Measurements from ENCODE around the gene RAP1A.

The RAP1A gene

DNA sequence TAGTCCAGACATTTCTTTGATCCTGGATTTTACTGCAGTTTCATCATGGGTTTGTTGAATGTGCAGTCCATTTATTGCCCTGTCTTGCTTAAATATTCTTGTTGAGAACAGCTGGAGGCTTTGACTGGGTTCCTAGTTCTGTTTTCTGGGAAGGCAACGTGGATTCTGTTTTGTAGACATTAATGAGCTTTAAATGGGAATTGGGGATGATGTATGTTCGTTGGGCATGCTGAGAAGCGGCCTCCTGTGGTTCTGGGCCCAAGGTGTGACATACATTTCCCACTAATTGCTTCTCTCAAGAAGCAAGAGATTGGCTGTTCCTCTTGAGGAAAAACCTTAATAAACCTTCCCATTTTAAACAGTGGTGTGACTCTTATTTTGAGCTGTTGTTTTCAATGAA is 96.7 kb downstream of the RAP1A start:
- H3K27ac ChIP-seq (ENCODE audit: low read depth, low read length) = no peak overlapping the region
- H3K27me3 ChIP-seq (ENCODE audit: control insufficient read depth, low read length) = no peaks in the 10 kb centered on the region
- no peak overlapping the region for H3K4me2 ChIP-seq (ENCODE audit: low read length)
- peaks cover 39% of the 10 kb centered on the region for H3F3A ChIP-seq (ENCODE audit: control insufficient read depth, insufficient read depth)
- no peak for TF ChIP-seq EZH2phosphoT487 (IDR thresholded peaks at IDR 0.05; ENCODE audit: borderline replicate concordance, low read length)
- TF ChIP-seq, protein P1, sequence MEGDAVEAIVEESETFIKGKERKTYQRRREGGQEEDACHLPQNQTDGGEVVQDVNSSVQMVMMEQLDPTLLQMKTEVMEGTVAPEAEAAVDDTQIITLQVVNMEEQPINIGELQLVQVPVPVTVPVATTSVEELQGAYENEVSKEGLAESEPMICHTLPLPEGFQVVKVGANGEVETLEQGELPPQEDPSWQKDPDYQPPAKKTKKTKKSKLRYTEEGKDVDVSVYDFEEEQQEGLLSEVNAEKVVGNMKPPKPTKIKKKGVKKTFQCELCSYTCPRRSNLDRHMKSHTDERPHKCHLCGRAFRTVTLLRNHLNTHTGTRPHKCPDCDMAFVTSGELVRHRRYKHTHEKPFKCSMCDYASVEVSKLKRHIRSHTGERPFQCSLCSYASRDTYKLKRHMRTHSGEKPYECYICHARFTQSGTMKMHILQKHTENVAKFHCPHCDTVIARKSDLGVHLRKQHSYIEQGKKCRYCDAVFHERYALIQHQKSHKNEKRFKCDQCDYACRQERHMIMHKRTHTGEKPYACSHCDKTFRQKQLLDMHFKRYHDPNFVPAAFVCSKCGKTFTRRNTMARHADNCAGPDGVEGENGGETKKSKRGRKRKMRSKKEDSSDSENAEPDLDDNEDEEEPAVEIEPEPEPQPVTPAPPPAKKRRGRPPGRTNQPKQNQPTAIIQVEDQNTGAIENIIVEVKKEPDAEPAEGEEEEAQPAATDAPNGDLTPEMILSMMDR (IDR thresholded peaks at IDR 0.05; ENCODE audit: low read depth, low read length, poor library complexity, severe bottlenecking) = no peak
- no peaks in the 10 kb centered on the region for H3K9me2 ChIP-seq (replicated peaks; ENCODE audit: control insufficient read depth, low read length)
- H4K20me1 ChIP-seq (ENCODE audit: control insufficient read depth, insufficient read depth, low read depth, low read length) = no peaks in the 10 kb centered on the region
- H3K9me3 ChIP-seq (ENCODE audit: control insufficient read depth, insufficient read depth, low read length) = no peaks in the 10 kb centered on the region
- H3K36me3 ChIP-seq (ENCODE audit: control insufficient read depth, low read length) = peaks cover 23% of the 10 kb centered on the region
- H3K79me2 ChIP-seq (ENCODE audit: control insufficient read depth, low read length) = no peaks in the 10 kb centered on the region
- no peaks in the 10 kb centered on the region for H3K4me1 ChIP-seq (ENCODE audit: control insufficient read depth, low read length)
- H3K4me3 ChIP-seq (ENCODE audit: low read length) = no peak overlapping the region

DNA sequence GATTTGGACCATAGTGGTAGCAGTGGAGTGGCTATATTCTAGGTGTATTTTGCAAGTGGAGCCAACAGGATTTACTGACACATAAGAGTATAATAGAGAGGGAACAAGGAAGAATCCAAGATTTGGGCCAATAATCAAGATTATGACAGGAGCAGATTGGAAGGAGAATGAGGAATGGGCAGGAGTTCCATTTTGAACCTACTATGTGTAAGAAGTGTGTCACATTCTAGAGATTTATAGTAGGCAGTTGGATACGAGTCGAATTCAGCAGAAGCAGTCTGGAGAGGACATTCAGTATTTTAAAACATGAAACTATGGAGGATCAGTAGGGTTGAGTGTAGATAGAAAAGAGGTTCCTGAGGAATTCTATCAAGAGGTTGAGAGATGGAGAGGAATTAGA is 97.9 kb downstream of the RAP1A start:
- no peak overlapping the region for H3K27ac ChIP-seq (ENCODE audit: low read depth, low read length)
- no peaks in the 10 kb centered on the region for H3K9me2 ChIP-seq (replicated peaks; ENCODE audit: control insufficient read depth, low read length)
- H3K9me3 ChIP-seq (ENCODE audit: control insufficient read depth, insufficient read depth, low read length) = no peaks in the 10 kb centered on the region
- TF ChIP-seq EZH2phosphoT487 (IDR thresholded peaks at IDR 0.05; ENCODE audit: borderline replicate concordance, low read length) = no peak
- TF ChIP-seq, protein P1 (IDR thresholded peaks at IDR 0.05; ENCODE audit: low read depth, low read length, poor library complexity, severe bottlenecking) = no peak
- no peak overlapping the region for H3K4me2 ChIP-seq (ENCODE audit: low read length)
- H4K20me1 ChIP-seq (ENCODE audit: control insufficient read depth, insufficient read depth, low read depth, low read length) = no peaks in the 10 kb centered on the region
- no peak overlapping the region for H3K4me3 ChIP-seq (ENCODE audit: low read length)
- H3K27me3 ChIP-seq (ENCODE audit: control insufficient read depth, low read length) = no peaks in the 10 kb centered on the region
- peaks cover 14% of the 10 kb centered on the region for H3K36me3 ChIP-seq (ENCODE audit: control insufficient read depth, low read length)
- peaks cover 29% of the 10 kb centered on the region for H3F3A ChIP-seq (ENCODE audit: control insufficient read depth, insufficient read depth)
- no peaks in the 10 kb centered on the region for H3K79me2 ChIP-seq (ENCODE audit: control insufficient read depth, low read length)
- no peaks in the 10 kb centered on the region; the same call in 1 of the 2 replicates for H3K4me1 ChIP-seq (ENCODE audit: control insufficient read depth, low read length)

DNA sequence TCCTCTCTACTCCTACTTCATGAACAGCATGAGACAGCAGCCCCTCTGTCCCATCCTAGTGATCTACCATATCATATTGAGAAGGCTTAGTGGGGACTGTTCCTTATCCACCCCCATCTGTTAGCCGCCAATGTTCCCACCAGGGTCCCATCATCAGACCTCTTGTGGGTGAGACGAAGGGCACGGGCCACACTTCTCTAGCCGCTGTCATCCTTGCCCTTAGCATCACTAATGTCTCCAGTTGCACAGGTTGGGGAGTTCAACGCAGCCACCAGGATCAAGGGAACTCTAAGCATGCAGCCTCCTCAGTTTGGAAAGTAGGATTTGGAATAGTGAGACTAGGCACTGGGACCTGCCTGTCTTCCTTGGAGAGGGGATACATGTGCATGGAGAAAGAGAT is 99.5 kb downstream of the RAP1A start:
- Histone ChIP-seq H3K79me2 (ENCODE audit: control insufficient read depth, low read length) (no peaks in the 10 kb centered on the region), H3K4me3 (ENCODE audit: low read length) (no peak overlapping the region), H4K20me1 (ENCODE audit: control insufficient read depth, insufficient read depth, low read depth, low read length) (no peaks in the 10 kb centered on the region), H3K27me3 (ENCODE audit: control insufficient read depth, low read length) (no peaks in the 10 kb centered on the region), H3K36me3 (ENCODE audit: control insufficient read depth, low read length) (peaks cover 13% of the 10 kb centered on the region), H3K4me2 (ENCODE audit: low read length) (no peak overlapping the region), H3K4me1 (ENCODE audit: control insufficient read depth, low read length) (peaks cover 15% of the 10 kb centered on the region), H3F3A (ENCODE audit: control insufficient read depth, insufficient read depth) (peaks cover 18% of the 10 kb centered on the region), H3K9me3 (ENCODE audit: control insufficient read depth, insufficient read depth, low read length) (no peaks in the 10 kb centered on the region), H3K27ac (ENCODE audit: low read depth, low read length) (no peak overlapping the region), H3K9me2 (replicated peaks; ENCODE audit: control insufficient read depth, low read length) (no peaks in the 10 kb centered on the region)
- no peak for TF ChIP-seq EZH2phosphoT487 (IDR thresholded peaks at IDR 0.05; ENCODE audit: borderline replicate concordance, low read length)
- TF ChIP-seq, protein P1 (IDR thresholded peaks at IDR 0.05; ENCODE audit: low read depth, low read length, poor library complexity, severe bottlenecking) = no peak

All from DOHH2 (cell line).